Parathyroid adenoma (tissue), 2 donors: ENCODE results near the gene RBM4.

Experiments used
- H2AFZ ChIP-seq: fragments of 300-600 bp; sonication (generic); one replicate; pipeline ENCODE4 v1.7.0; 2017; ENCODE audit warnings: antibody characterized with exemption, mild to moderate bottlenecking
- H3K27ac ChIP-seq: fragments of 300-600 bp; sonication (generic); one replicate; pipeline ENCODE4 v1.7.0; 2017
- H3K27me3 ChIP-seq: fragments of 300-600 bp; sonication (generic); one replicate; pipeline ENCODE4 v1.7.0; 2017; ENCODE audit warnings: low read length; ENCODE audit not compliant: control insufficient read depth, insufficient read depth
- H3K36me3 ChIP-seq: fragments of 300-600 bp; sonication (generic); one replicate; pipeline ENCODE4 v1.7.0; 2017; ENCODE audit warnings: low read length; ENCODE audit not compliant: control insufficient read depth, insufficient read depth
- H3K4me1 ChIP-seq: fragments of 300-600 bp; sonication (generic); one replicate; pipeline ENCODE4 v1.7.0; 2017; ENCODE audit warnings: control low read depth
- H3K4me2 ChIP-seq: fragments of 300-600 bp; sonication (generic); one replicate; pipeline ENCODE4 v1.7.0; 2017; ENCODE audit warnings: low read length
- H3K4me3 ChIP-seq: fragments of 300-600 bp; sonication (generic); one replicate; pipeline ENCODE4 v1.7.0; 2017; ENCODE audit warnings: low read depth, low read length
- H3K79me2 ChIP-seq: fragments of 300-600 bp; sonication (generic); one replicate; pipeline ENCODE4 v1.7.0; 2017; ENCODE audit warnings: control low read depth
- H3K9ac ChIP-seq: fragments of 300-600 bp; sonication (generic); one replicate; pipeline ENCODE4 v1.7.0; 2017; ENCODE audit warnings: mild to moderate bottlenecking
- H3K9me3 ChIP-seq: fragments of 300-600 bp; sonication (generic); one replicate; pipeline ENCODE4 v1.7.0; 2017; ENCODE audit warnings: low read length; ENCODE audit not compliant: control insufficient read depth
- TF ChIP-seq, protein P1 (sequence below): fragments of 300-600 bp; sonication (generic); IDR thresholded peaks from one replicate; pipeline ENCODE4 v1.7.0; 2017; ENCODE audit warnings: antibody characterized with exemption, mild to moderate bottlenecking
- donor health status: primary hyperparathyroidism.

The RBM4 gene

DNA sequence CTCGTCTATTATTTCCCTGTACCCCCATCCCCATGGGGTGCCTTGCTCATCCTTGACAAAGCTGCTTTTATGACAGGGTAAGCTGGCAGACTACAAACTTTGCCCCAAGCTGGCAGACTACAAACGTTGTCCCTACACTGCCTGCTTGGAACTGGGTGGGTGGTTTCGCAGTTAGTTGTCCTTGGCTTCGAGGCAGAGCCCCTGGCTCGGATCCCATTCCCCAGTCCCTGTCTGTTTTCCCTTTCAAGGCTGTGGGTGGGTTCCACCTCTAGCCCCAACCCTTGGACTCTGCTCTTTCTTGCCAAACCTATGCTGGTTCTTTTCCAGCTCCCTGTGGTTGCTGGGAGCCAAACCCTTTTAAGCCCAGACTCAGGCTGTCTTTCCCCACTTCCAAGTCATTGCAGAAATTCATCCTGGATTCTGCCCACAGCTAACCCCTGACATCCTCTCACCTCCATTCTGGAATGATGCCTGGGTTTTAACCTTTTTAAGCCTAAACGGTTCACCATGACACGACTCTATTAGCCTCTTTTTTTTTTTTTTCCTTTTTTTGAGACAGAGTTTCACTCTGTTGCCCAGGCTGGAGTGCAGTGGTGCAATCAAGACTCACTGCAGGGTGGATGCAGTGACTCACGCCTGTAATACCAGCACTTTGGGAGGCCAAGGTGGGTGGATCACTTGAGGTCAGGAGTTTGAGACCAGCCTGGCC lies 31.2 kb upstream of the RBM4 start:
- Histone ChIP-seq H3K4me3 (no peak overlapping the region), H3K27ac (no peak overlapping the region), H3K4me1 (no peaks in the 10 kb centered on the region), H3K79me2 (no peaks in the 10 kb centered on the region), H3K36me3 (no peaks in the 10 kb centered on the region), H2AFZ (no peak overlapping the region), H3K9ac (no peak overlapping the region), H3K4me2 (no peak overlapping the region), H3K27me3 (no peaks in the 10 kb centered on the region), H3K9me3 (no peaks in the 10 kb centered on the region)
- TF ChIP-seq, protein P1, sequence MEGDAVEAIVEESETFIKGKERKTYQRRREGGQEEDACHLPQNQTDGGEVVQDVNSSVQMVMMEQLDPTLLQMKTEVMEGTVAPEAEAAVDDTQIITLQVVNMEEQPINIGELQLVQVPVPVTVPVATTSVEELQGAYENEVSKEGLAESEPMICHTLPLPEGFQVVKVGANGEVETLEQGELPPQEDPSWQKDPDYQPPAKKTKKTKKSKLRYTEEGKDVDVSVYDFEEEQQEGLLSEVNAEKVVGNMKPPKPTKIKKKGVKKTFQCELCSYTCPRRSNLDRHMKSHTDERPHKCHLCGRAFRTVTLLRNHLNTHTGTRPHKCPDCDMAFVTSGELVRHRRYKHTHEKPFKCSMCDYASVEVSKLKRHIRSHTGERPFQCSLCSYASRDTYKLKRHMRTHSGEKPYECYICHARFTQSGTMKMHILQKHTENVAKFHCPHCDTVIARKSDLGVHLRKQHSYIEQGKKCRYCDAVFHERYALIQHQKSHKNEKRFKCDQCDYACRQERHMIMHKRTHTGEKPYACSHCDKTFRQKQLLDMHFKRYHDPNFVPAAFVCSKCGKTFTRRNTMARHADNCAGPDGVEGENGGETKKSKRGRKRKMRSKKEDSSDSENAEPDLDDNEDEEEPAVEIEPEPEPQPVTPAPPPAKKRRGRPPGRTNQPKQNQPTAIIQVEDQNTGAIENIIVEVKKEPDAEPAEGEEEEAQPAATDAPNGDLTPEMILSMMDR, result no peak

DNA sequence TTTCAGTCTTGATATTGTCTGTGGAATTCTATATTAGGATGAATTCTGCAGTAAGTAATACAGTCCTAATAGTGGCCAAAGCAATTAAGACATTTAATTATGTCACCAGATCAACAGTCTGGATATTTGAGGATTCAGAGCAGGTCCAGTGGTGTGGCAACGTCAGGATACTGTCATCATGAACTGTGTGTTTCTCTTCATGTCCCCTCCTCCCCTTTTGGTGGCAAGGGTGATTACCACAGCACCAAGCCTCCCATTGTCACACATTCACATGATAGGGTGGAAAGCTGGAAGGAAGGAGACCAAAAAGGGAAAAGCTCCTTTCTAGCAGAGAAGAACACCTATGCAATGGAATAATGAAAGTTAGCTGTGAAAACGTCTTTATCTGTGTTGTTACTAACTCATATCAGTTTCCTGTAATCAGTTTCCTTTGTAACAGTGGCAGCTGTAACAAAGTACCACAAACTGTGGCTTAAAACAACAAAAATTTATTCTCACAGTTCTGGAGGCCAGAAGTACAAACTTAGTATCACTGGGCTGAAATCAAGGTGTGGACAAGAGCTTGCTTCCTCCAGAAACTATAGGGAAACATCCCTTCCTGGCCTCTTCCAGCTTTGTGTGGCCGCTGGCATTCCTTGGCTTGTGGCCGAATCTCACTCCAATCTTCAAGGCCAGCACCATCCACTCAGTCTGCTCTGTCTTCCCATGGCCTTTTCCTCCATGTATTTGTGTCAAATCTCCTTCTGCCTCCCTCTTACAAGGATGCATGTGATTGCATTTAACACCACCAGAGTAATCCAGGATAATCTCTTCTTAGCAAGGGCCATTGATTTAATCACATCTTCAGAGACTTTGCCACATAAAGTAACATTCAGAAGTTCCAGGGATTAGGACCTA lies 28.5 kb upstream of the RBM4 start:
- no peak overlapping the region for H2AFZ ChIP-seq
- H3K4me2 ChIP-seq, result no peak overlapping the region
- no peak overlapping the region for H3K4me3 ChIP-seq
- H3K9me3 ChIP-seq, result no peaks in the 10 kb centered on the region
- no peaks in the 10 kb centered on the region for H3K4me1 ChIP-seq
- no peak overlapping the region for H3K27ac ChIP-seq
- no peak overlapping the region for H3K9ac ChIP-seq
- no peaks in the 10 kb centered on the region for H3K79me2 ChIP-seq
- TF ChIP-seq, protein P1, result no peak
- H3K27me3 ChIP-seq, result no peaks in the 10 kb centered on the region
- H3K36me3 ChIP-seq, result no peaks in the 10 kb centered on the region

DNA sequence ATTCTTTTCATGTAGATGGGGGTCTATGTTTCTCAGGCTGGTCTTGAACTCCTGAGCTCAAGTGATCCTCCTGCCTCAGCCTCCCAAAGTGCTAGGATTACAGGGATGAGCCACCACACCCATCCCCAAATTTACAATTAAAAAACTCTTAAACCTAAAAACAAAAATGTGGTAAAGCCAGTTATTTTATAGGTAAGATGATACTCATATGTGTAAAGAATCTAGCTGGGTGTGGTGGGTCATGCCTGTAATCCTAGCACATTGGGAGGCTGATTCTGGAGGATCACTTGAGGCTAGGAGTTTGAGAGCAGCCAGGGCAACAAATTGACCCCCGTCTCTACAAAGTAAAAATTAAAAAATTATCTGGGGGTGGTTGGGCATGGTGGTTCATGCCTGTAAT lies 26.0 kb upstream of the RBM4 start:
- no peaks in the 10 kb centered on the region for H3K36me3 ChIP-seq
- H3K27me3 ChIP-seq, result no peaks in the 10 kb centered on the region
- no peak overlapping the region for H3K4me3 ChIP-seq
- TF ChIP-seq, protein P1, result no peak
- no peak overlapping the region for H2AFZ ChIP-seq
- H3K9me3 ChIP-seq, result no peaks in the 10 kb centered on the region
- H3K79me2 ChIP-seq, result peaks cover 2% of the 10 kb centered on the region
- H3K4me1 ChIP-seq, result no peaks in the 10 kb centered on the region
- no peak overlapping the region for H3K27ac ChIP-seq
- no peak overlapping the region for H3K4me2 ChIP-seq
- H3K9ac ChIP-seq, result no peak overlapping the region

DNA sequence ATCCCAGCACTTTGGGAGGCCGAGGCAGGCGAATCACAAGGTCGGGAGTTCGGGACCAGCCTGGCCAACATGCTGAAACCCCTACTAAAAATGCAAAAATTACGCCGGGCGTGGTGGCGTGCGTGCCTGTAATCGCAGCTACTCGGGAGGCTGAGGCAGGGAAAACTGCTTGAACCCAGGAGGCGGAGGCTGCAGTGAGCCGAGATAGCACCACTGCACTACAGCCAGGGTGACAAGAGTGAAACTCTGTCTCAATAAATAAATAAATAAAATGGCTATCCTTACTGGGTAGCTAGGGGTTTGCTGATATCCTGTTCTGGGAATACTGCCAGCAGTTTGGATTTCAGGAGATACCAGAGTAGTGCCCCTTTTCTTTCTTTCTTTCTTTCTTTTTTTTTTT lies 24.4 kb upstream of the RBM4 start:
- H3K4me1 ChIP-seq, result no peaks in the 10 kb centered on the region
- TF ChIP-seq, protein P1, result no peak
- no peak overlapping the region for H3K27ac ChIP-seq

More for the DNA sequence above, 24.4 kb upstream of the RBM4 start:
- H3K9ac ChIP-seq, result no peak overlapping the region
- no peaks in the 10 kb centered on the region for H3K9me3 ChIP-seq
- H3K79me2 ChIP-seq, result peaks cover 14% of the 10 kb centered on the region
- H3K4me3 ChIP-seq, result no peak overlapping the region
- no peaks in the 10 kb centered on the region for H3K36me3 ChIP-seq
- H3K4me2 ChIP-seq, result no peak overlapping the region
- no peaks in the 10 kb centered on the region for H3K27me3 ChIP-seq
- H2AFZ ChIP-seq, result no peak overlapping the region
